ENCODE measurements around the gene VTCN1.
"Not testable (repeated sequence)": the region's sequence is repeated elsewhere in the genome, so short reads cannot be mapped to it uniquely, and the experiment has no call there.

The VTCN1 gene

GRCh38 chr1:117210831-117211261 lies at the start of gene VTCN1:
VTCN1 (minus strand) TSS chr1:117210927; CDS start chr1:117210855, 72 bp downstream.
- DNase-seq: no peak

GRCh38 chr1:117258791-117259190 lies 48.1 kb upstream of the VTCN1 start:
- DNase-seq: no peak

- not testable (repeated sequence) for DNase-seq
These were observed 47.3 kb upstream of the VTCN1 start for GRCh38 chr1:117258075-117258474.

GRCh38 chr1:117257291-117257690 lies 46.6 kb upstream of the VTCN1 start:
- no peak for DNase-seq

GRCh38 chr1:117250061-117250606 lies 39.4 kb upstream of the VTCN1 start:
- no peak for DNase-seq

- no peak for DNase-seq
These were observed 34.2 kb upstream of the VTCN1 start for GRCh38 chr1:117244971-117245370.

GRCh38 chr1:117244306-117244705 lies 33.6 kb upstream of the VTCN1 start:
- DNase-seq: no peak

- no peak for DNase-seq
These were observed 30.8 kb upstream of the VTCN1 start for GRCh38 chr1:117241512-117241911.

- no peak for DNase-seq
These were observed 29.8 kb upstream of the VTCN1 start for GRCh38 chr1:117240547-117240946.

GRCh38 chr1:117239467-117239866 lies 28.7 kb upstream of the VTCN1 start:
- no peak for DNase-seq

GRCh38 chr1:117237726-117238381 lies 27.1 kb upstream of the VTCN1 start:
- no peak for DNase-seq

- no peak for DNase-seq
These were observed 25.2 kb upstream of the VTCN1 start for GRCh38 chr1:117235863-117236465.

- DNase-seq: no peak
These were observed 21.8 kb upstream of the VTCN1 start for GRCh38 chr1:117232531-117232930.

- no peak for DNase-seq
These were observed 21.1 kb upstream of the VTCN1 start for GRCh38 chr1:117231748-117232373.

- no peak for DNase-seq
These were observed 20.6 kb upstream of the VTCN1 start for GRCh38 chr1:117231312-117231711.

GRCh38 chr1:117229217-117229616 lies 18.5 kb upstream of the VTCN1 start:
- no peak for DNase-seq

- DNase-seq: no peak
These were observed 15.2 kb upstream of the VTCN1 start for GRCh38 chr1:117225931-117226330.

GRCh38 chr1:117216718-117217117 lies 6.0 kb upstream of the VTCN1 start:
- DNase-seq: no peak

GRCh38 chr1:117215733-117216462 lies 5.2 kb upstream of the VTCN1 start:
- DNase-seq: no peak

- no peak for DNase-seq
These were observed 4.3 kb upstream of the VTCN1 start for GRCh38 chr1:117215019-117215418.

- DNase-seq: no peak
These were observed 2.3 kb upstream of the VTCN1 start for GRCh38 chr1:117213046-117213445.

GRCh38 chr1:117210386-117210785 lies 341 bp downstream of the VTCN1 start:
- no peak for DNase-seq

GRCh38 chr1:117209094-117209493 lies 1.6 kb downstream of the VTCN1 start:
- no peak for DNase-seq

All from CD4-positive, alpha-beta T cell treated with Interleukin-17A for 4 hours (primary cell).